ENCODE results near the gene ARID4B. TPM values are rescaled to one million over a fixed set of nuclear protein-coding genes. Genes with fewer than 3 reads are reported as not detected.

The ARID4B gene
- total RNA-seq, 1 experiment from 2014 or later = 34.0 TPM

DNA sequence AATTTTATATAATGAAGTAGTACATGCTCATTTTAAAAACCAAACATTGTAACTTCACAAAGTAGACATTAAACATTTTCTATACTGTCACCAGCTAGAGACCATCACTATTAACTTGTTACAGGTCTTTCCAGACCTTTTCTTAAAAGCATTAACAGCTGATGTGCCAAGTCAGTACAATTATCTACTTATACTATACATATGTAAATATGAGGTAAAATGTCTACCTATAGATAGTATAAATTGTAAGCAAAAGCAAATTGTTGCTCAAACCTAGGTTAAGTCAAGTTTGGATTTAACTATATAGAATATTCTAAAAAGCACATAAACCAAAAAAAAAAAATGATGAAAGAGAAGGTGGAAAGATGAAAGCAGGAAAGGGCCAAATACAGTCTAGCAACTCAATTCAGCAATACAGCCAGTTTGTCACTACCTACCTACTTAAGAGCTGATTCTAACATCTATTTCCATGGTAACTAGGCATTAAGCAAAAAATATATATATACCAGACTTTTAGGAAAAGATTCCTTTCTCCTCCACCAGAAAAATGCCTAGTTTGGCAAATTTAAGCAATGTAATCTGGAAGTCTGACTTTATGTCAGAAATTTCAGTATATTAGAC lies 34.5 kb downstream of the ARID4B start:
- H3K4ac ChIP-seq (ENCODE audit: low read depth, low read length) = no peak overlapping the region
- no peaks in the 10 kb centered on the region for H3K27me3 ChIP-seq (ENCODE audit: insufficient read depth, low read length)
- H3K4me2 ChIP-seq (ENCODE audit: insufficient read depth, insufficient read length, low read length) = no peak overlapping the region
- H3K27ac ChIP-seq (ENCODE audit: insufficient read length, low read depth, low read length) = no peak overlapping the region
- no peak overlapping the region for H2BK20ac ChIP-seq (ENCODE audit: low read depth, low read length, poor library complexity, severe bottlenecking)
- no peaks in the 10 kb centered on the region for H4K20me1 ChIP-seq (ENCODE audit: control insufficient read depth, insufficient read depth, insufficient read length)
- H3K79me1 ChIP-seq (ENCODE audit: insufficient read depth, low read depth, low read length, poor library complexity, severe bottlenecking) = no peaks in the 10 kb centered on the region
- H3K23me2 ChIP-seq (ENCODE audit: insufficient read length, low read depth, low read length, poor library complexity, severe bottlenecking) = no peaks in the 10 kb centered on the region
- DNase-seq = no peak
- TF ChIP-seq, protein P1, sequence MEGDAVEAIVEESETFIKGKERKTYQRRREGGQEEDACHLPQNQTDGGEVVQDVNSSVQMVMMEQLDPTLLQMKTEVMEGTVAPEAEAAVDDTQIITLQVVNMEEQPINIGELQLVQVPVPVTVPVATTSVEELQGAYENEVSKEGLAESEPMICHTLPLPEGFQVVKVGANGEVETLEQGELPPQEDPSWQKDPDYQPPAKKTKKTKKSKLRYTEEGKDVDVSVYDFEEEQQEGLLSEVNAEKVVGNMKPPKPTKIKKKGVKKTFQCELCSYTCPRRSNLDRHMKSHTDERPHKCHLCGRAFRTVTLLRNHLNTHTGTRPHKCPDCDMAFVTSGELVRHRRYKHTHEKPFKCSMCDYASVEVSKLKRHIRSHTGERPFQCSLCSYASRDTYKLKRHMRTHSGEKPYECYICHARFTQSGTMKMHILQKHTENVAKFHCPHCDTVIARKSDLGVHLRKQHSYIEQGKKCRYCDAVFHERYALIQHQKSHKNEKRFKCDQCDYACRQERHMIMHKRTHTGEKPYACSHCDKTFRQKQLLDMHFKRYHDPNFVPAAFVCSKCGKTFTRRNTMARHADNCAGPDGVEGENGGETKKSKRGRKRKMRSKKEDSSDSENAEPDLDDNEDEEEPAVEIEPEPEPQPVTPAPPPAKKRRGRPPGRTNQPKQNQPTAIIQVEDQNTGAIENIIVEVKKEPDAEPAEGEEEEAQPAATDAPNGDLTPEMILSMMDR (conservative IDR thresholded peaks at IDR 0.05) = no peak
- no peak overlapping the region for H2BK15ac ChIP-seq (ENCODE audit: low read depth, low read length)
- no peak overlapping the region for H2BK12ac ChIP-seq (ENCODE audit: insufficient read length, low read depth, low read length)
- Mint-ChIP-seq H3K4me3 (no peak overlapping the region), H3K9me3 (peaks cover 10 to 17% of the 10 kb centered on the region in 2 experiments), H3K27me3 (ENCODE audit: low read depth) (no peaks in the 10 kb centered on the region), H3K27ac (no peak overlapping the region), H3K4me1 (peaks cover 11 to 19% of the 10 kb centered on the region in 2 experiments), H3K36me3 (ENCODE audit: insufficient read depth in 1 of 3, low read depth in 3 of 3) (peaks cover 10 to 19% (median 12%) of the 10 kb centered on the region in 3 experiments)
- peaks cover 33% of the 10 kb centered on the region; the same call in 1 of the 2 replicates for H3K79me2 ChIP-seq (ENCODE audit: insufficient read depth, low read length)
- H3K4me1 ChIP-seq (ENCODE audit: insufficient read depth, low read length) = no peaks in the 10 kb centered on the region; the same call in 1 of the 2 replicates
- no peak overlapping the region for H2AK5ac ChIP-seq (ENCODE audit: insufficient read length, low read length)
- no peak overlapping the region for H4K5ac ChIP-seq (ENCODE audit: insufficient read length, low read depth, low read length)
- no peak overlapping the region for H4K91ac ChIP-seq (ENCODE audit: insufficient read length, low read depth, low read length)
- H2BK120ac ChIP-seq (ENCODE audit: low read depth, low read length, poor library complexity, severe bottlenecking) = no peak overlapping the region
- no peak overlapping the region for H3K56ac ChIP-seq (ENCODE audit: insufficient read length, low read depth, low read length)
- no peak overlapping the region for H3K14ac ChIP-seq (ENCODE audit: insufficient read depth, low read length)
- H3K9me3 ChIP-seq (ENCODE audit: control insufficient read depth, low read depth, low read length) = no peaks in the 10 kb centered on the region
- no peak overlapping the region for H3K9ac ChIP-seq (ENCODE audit: extremely low read depth, insufficient read length, low read length)
- H3T11ph ChIP-seq (ENCODE audit: low read length) = no peak overlapping the region
- no peak overlapping the region for H3K18ac ChIP-seq (ENCODE audit: insufficient read length, low read depth, low read length)
- H2AFZ ChIP-seq (ENCODE audit: low read length) = no peak overlapping the region
- no peak overlapping the region for H2BK5ac ChIP-seq (ENCODE audit: insufficient read length, low read length)
- no peak overlapping the region for H3K23ac ChIP-seq (ENCODE audit: insufficient read length, low read depth, low read length)
- no peak overlapping the region for H4K8ac ChIP-seq (replicated peaks; ENCODE audit: insufficient read length, low read depth, low read length)

Data from H9 (cell line).